LNCAP (cell line): Measurements from ENCODE around the gene RBM26.

Experiments
- CTCF ChIP-seq: fragments of 450-650 bp; IDR thresholded peaks from 2 replicates; pipeline ENCODE4 v1.5.1; 2017; ENCODE audit warnings: mild to moderate bottlenecking

Gene RBM26

GRCh38 chr13:79318664-79319063 lies 87.4 kb downstream of the RBM26 start:
- no peak for TF ChIP-seq CTCF

- TF ChIP-seq CTCF: no peak
These were observed 88.2 kb downstream of the RBM26 start for GRCh38 chr13:79317856-79318255.

- TF ChIP-seq CTCF: no peak
These were observed 91.4 kb downstream of the RBM26 start for GRCh38 chr13:79314652-79315051.

GRCh38 chr13:79312340-79312855 lies 93.7 kb downstream of the RBM26 start:
- no peak for TF ChIP-seq CTCF

GRCh38 chr13:79311386-79311785 lies 94.7 kb downstream of the RBM26 start:
- no peak for TF ChIP-seq CTCF

GRCh38 chr13:79309690-79310089 lies 96.4 kb downstream of the RBM26 start:
- TF ChIP-seq CTCF: no peak

- no peak for TF ChIP-seq CTCF
These were observed 98.2 kb downstream of the RBM26 start for GRCh38 chr13:79307866-79308298.

- no peak for TF ChIP-seq CTCF
These were observed 98.6 kb downstream of the RBM26 start for GRCh38 chr13:79307433-79307861.
